ENCODE data around the gene FLNC. TPM values are rescaled to one million over a fixed set of nuclear protein-coding genes. Genes with fewer than 3 reads are reported as not detected.

FLNC gene
- total and polyA plus RNA-seq, 2 of the 13 experiments (the other 11 are each of a cell fraction or from before 2014, with no cell fraction given) = 0.02 TPM; not detected in 1

- ATAC-seq = no peak
- Histone ChIP-seq H3K36me3 (replicated peaks in 1 of 2; ENCODE audit: control insufficient read depth in 1 of 2, insufficient read depth in 2 of 2, low read length in 2 of 2) (no peaks in the 10 kb centered on the region), H3K4me3 (replicated peaks in 1 of 3; ENCODE audit: insufficient read depth in 1 of 3, low read depth in 2 of 3, low read length in 3 of 3) (no peak overlapping the region), H3K27me3 (ENCODE audit: control insufficient read depth in 1 of 2, insufficient read depth in 2 of 2, low read length in 2 of 2) (no peaks in the 10 kb centered on the region; a peak in 1 of 5 replicates), H2AFZ (ENCODE audit: low read length) (no peak overlapping the region), H3K9me3 (ENCODE audit: low read length) (no peaks in the 10 kb centered on the region), H4K20me1 (ENCODE audit: insufficient read depth, low read length) (no peaks in the 10 kb centered on the region), H3K9ac (ENCODE audit: insufficient read depth, low read depth, low read length) (no peak overlapping the region), H3K4me2 (ENCODE audit: low read depth, low read length) (no peak overlapping the region), H3K79me2 (ENCODE audit: insufficient read depth, low read length) (no peaks in the 10 kb centered on the region), H3K27ac (ENCODE audit: extremely low read length, insufficient read depth, low read length) (no peak overlapping the region), H3K4me1 (ENCODE audit: insufficient read depth, low read length) (peaks cover 27% of the 10 kb centered on the region)
- intact Hi-C loops (cut with micrococcal nuclease; ENCODE audit: unreplicated experiment) (loop anchor here (2.0 kb wide), 1 partner anchor 84 kb away; no protein-coding TSS in a partner anchor), in situ Hi-C loops (cut with HindIII; ENCODE audit: extremely low pct_ligation_motif_present, low pct_unique_long_range_greater_than_20kb) (loop anchor here (25.0 kb wide), 1 partner anchor 441 kb away; no protein-coding TSS in a partner anchor)
- DNase-seq (ENCODE audit: low spot score) = no peak
- TF ChIP-seq YY1 (IDR thresholded peaks at IDR 0.05; ENCODE audit: insufficient read depth, insufficient replicate concordance, low read depth, low read length) (no peak), ZNF382 (CRISPR knock-in tag; IDR thresholded peaks at IDR 0.05; ENCODE audit: borderline replicate concordance) (no peak), CBX2 (IDR thresholded peaks at IDR 0.05; ENCODE audit: low read depth, low read length) (no peak), CBX2 (CRISPR knock-in tag; IDR thresholded peaks at IDR 0.05; ENCODE audit: low read depth) (no peak), ZSCAN5A (CRISPR knock-in tag; IDR thresholded peaks at IDR 0.05; ENCODE audit: borderline replicate concordance) (no peak)
- FAIRE-seq = no peak
- WGBS (ENCODE audit: low lambda C conversion rate) = 78% methylated on average over 9 of the region's 14 CpGs
- BruUV-seq (replicated peaks) = no TSS peak
- ChIA-PET POLR2A (no interaction called here), CTCF (ENCODE audit: low intra/inter-chr PET ratio, low total read pairs) (interaction anchor here (2.1 kb wide), 1 partner anchor 36 kb away, joined by 11 read pairs; no protein-coding TSS in a partner anchor)
Measured at GRCh38 chr7:128878226-128879105, 48.3 kb downstream of the FLNC start.
